H7 (cell line): ENCODE measurements around the gene FAM83G. TPM values are rescaled to one million over a fixed set of nuclear protein-coding genes. Genes with fewer than 3 reads are reported as not detected.

Experiments used
- DNase-seq: peaks from one replicate; pipeline ENCODE4 v3.0.0; 2012
- H3K27me3 ChIP-seq: 2 replicates; pipeline ENCODE4 v1.6.0; 2011; ENCODE audit warnings: mild to moderate bottlenecking, low read length; ENCODE audit not compliant: control insufficient read depth, insufficient read depth
- H3K36me3 ChIP-seq: replicated peaks from 2 replicates; pipeline ENCODE4 v1.5.1; 2011; ENCODE audit warnings: low read length; ENCODE audit not compliant: control insufficient read depth, insufficient read depth
- H3K4me3 ChIP-seq: 2 replicates; pipeline ENCODE4 v1.5.1; 2011; ENCODE audit warnings: low read depth, mild to moderate bottlenecking, control low read depth, low read length, moderate library complexity; ENCODE audit not compliant: insufficient read depth
- total RNA-seq: library from RNA; depleted of rRNA; stranded (reverse); fragments of >200 nt; shearing (Covaris generic); gene quantifications from 2 replicates; pipeline ENCODE4 v1.2.3, GENCODE V29; 2014

FAM83G gene
- total RNA-seq, 1 experiment from 2014 or later, result 40.6 TPM

GRCh38 chr17:19017804-19018599 lies 13.4 kb upstream of the FAM83G start:
- no peak overlapping the region for H3K4me3 ChIP-seq
- H3K27me3 ChIP-seq, result no peaks in the 10 kb centered on the region
- DNase-seq, result no peak
- no peaks in the 10 kb centered on the region for H3K36me3 ChIP-seq

- Histone ChIP-seq H3K27me3 (no peaks in the 10 kb centered on the region), H3K4me3 (no peak overlapping the region), H3K36me3 (no peaks in the 10 kb centered on the region)
- no peak for DNase-seq
Observed at GRCh38 chr17:19017401-19017800, 12.8 kb upstream of the FAM83G start.

DNA sequence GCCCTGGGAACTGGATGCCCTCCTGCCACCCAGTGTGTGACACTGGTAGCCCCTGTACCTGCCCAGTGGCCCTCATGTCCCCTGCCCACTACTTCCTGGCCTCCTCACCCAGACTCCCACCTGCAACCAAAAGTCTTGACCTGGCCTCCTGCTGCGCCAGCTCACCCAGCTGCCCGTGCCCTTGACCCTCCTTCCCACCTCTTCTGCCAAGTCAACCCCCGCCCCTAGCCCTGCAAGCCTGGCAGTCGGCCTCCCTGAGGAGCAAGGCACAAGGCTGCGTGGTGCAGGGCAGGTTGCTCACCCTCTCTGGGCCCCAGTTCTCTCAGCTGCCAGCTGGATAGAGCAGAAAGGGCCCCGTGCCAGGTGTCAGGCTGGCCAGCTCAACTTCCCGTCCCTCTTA lies 12.3 kb upstream of the FAM83G start:
- no peaks in the 10 kb centered on the region for H3K27me3 ChIP-seq
- DNase-seq, result no peak
- H3K4me3 ChIP-seq, result no peak overlapping the region
- no peaks in the 10 kb centered on the region for H3K36me3 ChIP-seq

- H3K36me3 ChIP-seq, result no peaks in the 10 kb centered on the region
- no peak overlapping the region for H3K4me3 ChIP-seq
- no peak for DNase-seq
- no peaks in the 10 kb centered on the region for H3K27me3 ChIP-seq
Observed at GRCh38 chr17:19016297-19016696, 11.7 kb upstream of the FAM83G start.

DNA sequence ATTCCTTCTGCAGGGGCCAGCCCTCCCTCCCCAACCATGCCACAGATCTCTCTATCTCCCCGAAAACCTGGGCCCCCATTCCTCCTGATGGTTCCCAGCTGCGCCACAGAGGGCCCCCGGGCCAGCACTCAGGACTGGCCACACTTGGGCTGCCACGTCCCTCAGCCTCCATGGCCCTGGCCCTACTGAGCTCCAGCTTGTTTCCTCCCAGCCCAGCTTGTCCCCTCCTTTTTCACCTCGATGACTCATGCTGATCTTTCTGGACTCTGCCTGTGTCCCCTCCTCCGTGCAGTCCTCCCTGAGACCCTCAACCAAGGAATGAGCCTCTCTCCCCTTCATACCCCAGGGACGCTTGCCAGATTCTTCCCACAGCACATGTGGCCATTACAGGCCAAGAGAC lies 10.9 kb upstream of the FAM83G start:
- no peaks in the 10 kb centered on the region for H3K27me3 ChIP-seq
- DNase-seq, result no peak
- H3K36me3 ChIP-seq, result no peaks in the 10 kb centered on the region
- H3K4me3 ChIP-seq, result no peak overlapping the region

DNA sequence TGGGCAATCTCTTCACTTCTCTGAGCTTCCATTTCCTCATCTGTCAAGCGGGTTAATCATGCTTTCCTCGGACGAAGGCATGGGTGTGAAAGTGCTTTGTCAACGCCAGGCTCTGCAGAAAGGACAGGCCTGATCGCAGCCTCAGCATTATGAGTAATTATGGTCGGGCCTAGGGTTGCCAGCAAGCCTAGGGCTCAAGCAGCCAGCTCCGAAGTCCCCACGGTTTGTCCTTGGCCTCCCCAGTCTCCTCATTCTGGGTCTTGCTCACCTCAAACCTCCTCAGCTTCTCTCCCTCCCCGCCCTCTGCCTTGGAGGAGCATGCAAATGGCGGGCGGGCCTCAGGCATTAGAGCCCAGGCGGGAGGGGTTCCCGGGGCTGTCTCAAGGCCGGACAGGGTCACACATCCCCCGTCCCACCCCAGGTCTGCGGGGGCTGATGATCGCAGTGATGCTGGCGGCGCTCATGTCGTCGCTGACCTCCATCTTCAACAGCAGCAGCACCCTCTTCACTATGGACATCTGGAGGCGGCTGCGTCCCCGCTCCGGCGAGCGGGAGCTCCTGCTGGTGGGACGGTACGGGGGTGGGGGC lies 10.2 kb upstream of the FAM83G start:
- Histone ChIP-seq H3K36me3 (no peaks in the 10 kb centered on the region), H3K27me3 (no peaks in the 10 kb centered on the region), H3K4me3 (no peak overlapping the region)
- no peak for DNase-seq

GRCh38 chr17:19013806-19014627 lies 9.5 kb upstream of the FAM83G start:
- H3K27me3 ChIP-seq, result no peaks in the 10 kb centered on the region
- H3K4me3 ChIP-seq, result no peak overlapping the region
- no peaks in the 10 kb centered on the region for H3K36me3 ChIP-seq
- no peak for DNase-seq

DNA sequence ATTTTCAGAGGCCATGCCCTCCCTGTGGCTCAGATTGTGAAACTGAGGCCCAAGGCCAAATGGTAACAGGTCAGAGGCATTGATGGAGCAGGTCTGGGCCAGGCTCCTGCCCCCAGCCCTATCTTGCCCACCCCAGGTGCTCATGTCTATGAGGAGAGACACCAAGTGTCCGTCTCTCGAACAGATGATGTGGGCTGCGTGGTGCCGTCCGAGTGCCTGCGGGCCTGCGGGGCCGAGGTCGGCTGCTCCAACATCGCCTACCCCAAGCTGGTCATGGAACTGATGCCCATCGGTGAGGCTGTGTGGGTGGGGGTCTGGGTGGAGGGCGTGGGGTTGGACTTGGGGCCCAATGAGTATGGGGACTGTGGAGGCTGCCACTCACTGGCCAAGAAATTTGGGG lies 8.7 kb upstream of the FAM83G start:
- DNase-seq, result no peak
- Histone ChIP-seq H3K27me3 (no peaks in the 10 kb centered on the region), H3K36me3 (no peaks in the 10 kb centered on the region), H3K4me3 (no peak overlapping the region)

- DNase-seq, result no peak
- H3K27me3 ChIP-seq, result no peaks in the 10 kb centered on the region
- no peak overlapping the region for H3K4me3 ChIP-seq
- H3K36me3 ChIP-seq, result no peaks in the 10 kb centered on the region
Observed at GRCh38 chr17:19012171-19013080, 7.9 kb upstream of the FAM83G start.

DNA sequence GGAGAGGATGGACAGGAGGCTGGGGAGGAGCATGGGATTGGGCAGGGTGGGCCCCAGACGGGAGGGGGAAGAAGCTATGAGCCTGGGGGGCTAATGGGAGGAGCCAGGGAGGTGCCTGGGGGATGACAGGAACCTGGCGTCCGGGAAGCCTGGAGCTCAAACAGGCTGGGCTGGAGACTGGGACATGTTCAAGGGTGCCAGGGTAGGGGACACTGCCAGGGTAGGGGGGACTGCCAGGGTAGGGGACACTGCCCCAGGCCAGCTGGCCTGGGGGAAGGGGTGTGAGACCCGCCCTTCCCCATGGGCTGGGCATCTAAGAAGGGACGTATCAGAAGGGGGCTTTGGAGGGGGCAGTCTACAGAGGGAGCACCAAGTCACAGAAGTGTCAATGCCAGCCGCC lies 7.0 kb upstream of the FAM83G start:
- Histone ChIP-seq H3K36me3 (no peaks in the 10 kb centered on the region), H3K4me3 (no peak overlapping the region), H3K27me3 (no peaks in the 10 kb centered on the region)
- DNase-seq, result no peak

DNA sequence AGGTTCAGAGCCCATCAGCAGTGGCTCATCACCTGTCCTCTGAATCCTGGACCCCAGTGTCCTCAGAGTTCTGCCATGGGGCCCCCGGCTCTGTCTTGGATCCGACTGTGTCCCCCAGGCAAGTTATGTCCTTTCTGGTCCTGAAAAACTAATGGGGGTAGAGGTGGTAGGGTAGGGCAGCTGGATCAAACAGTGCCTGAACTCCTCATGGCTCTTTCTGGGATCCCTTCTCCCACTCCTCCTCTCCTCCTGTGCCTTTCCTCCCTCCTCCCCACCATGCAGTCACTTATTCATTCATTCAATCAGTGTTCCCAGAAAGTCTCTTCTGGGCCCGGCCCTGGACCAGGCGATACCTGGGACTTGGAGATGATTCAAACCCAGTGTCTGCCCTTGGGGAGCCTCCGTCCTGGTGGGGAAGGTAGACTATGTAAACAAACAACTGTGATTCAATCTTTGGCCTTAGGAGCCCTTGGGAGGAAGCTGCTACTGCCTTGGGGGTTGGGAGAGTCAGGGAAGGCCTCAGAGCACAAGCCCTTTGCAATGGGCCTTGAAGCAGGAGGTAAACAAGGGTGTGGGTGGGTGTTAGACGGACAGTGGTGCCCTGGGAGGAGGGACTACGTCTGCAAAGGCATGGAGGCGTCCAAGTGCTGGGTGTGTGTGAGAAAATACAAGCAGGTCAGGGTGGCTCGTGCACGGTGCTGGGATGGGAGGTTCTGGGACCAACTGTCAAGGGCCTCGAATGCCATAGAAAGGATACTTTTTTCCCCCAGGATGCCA lies 6.4 kb upstream of the FAM83G start:
- Histone ChIP-seq H3K4me3 (no peak overlapping the region), H3K27me3 (no peaks in the 10 kb centered on the region), H3K36me3 (no peaks in the 10 kb centered on the region)
- DNase-seq, result no peak

DNA sequence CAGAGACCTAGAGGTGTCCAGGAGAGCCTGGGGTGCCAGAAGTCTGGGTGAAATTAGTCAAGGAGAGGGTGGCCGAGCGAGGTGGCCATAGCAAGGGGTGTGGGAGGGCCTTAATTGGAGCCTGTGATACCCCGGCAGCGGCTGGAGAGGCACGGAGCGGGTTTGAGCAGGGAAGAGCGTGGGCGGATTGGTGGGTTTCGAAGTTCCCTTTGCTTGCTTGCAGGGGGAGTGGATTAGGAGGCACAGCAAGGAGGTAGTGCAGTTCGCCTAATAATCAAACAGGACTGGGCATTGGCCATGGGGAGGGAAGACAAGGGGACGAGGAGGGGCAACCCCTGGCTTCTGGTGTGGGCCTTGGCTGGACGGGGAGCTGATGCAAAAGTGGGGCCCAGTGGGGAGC lies 5.4 kb upstream of the FAM83G start:
- no peaks in the 10 kb centered on the region for H3K27me3 ChIP-seq
- no peak overlapping the region for H3K4me3 ChIP-seq
- DNase-seq, result no peak
- H3K36me3 ChIP-seq, result no peaks in the 10 kb centered on the region

DNA sequence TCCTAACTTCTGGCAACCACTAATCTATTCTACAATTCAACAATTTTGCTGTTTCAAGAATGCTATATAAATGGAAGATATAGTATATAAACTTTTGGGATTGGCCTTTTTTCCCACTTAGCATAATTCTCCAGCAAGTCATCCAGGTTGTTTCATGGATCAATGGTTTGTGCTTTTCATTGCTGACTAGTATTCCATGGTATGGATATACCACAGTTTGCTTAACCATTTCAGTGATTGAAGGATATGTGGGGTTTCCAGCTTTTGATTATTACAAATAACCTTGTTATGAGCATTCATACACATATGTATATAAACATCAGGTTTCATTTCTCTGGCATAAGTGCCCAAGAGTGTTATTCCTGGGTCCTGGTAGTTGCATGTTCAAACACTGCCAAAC lies 2.1 kb upstream of the FAM83G start:
- no peak overlapping the region for H3K4me3 ChIP-seq
- H3K36me3 ChIP-seq, result peaks cover 11% of the 10 kb centered on the region
- no peak for DNase-seq
- no peaks in the 10 kb centered on the region for H3K27me3 ChIP-seq
